DMS53 treated with DMSO at 0.1 percent for 48 hours (cell line): ENCODE results near the gene PCDHGB5.

Experiments used
- DNase-seq: peaks from one replicate; lab custom pipeline; 2025; ENCODE audit not compliant: unreplicated experiment; lab: John Stamatoyannopoulos, UW

The PCDHGB5 gene

GRCh38 chr5:141439411-141440141 is 41.8 kb downstream of the PCDHGB5 start:
- no peak for DNase-seq

- no peak for DNase-seq
Measured at GRCh38 chr5:141440341-141440740, 42.6 kb downstream of the PCDHGB5 start.

- DNase-seq, result no peak
Measured at GRCh38 chr5:141441571-141442170, 43.9 kb downstream of the PCDHGB5 start.
